HG03159 (cell line): ENCODE measurements around the gene HNRNPM.
"Not testable (repeated sequence)": the region's sequence is repeated elsewhere in the genome, so short reads cannot be mapped to it uniquely, and the experiment has no call there.

ENCODE experiments used
- ATAC-seq: cut with Tn5 transposase; IDR thresholded peaks from one replicate; pipeline ENCODE4 v1.9.1; 2021; ENCODE audit warnings: mild to moderate bottlenecking, moderate library complexity; ENCODE audit not compliant: unreplicated experiment

The HNRNPM gene

GRCh38 chr19:8506402-8506957 lies 61.7 kb downstream of the HNRNPM start:
- ATAC-seq, result no peak

DNA sequence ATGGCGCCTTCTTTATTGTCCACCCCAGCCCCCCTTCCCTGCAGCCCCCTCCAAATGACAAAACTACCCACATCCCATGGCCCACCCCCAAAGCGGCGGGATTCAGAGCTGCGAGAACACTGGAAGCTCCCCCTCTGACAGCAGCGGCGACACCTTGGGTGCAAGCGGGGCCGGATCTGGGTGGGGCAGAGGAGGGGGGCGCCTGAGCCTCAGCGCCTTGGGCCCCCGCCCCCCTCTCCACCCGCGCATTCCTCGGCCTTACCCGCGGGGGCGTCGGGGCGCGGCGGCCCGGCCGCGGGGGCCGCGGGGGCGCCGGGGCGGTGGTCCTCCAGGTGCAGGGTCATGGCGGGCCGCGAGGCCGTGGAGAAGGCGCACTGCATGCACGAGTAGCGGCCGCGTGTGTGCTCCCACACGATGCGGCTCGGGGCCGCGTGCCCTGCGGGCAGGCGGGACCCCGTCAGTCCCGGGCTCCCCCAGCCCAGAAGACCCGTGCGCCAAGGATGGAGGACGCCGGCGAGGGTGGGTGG lies 65.9 kb downstream of the HNRNPM start:
- no peak for ATAC-seq

DNA sequence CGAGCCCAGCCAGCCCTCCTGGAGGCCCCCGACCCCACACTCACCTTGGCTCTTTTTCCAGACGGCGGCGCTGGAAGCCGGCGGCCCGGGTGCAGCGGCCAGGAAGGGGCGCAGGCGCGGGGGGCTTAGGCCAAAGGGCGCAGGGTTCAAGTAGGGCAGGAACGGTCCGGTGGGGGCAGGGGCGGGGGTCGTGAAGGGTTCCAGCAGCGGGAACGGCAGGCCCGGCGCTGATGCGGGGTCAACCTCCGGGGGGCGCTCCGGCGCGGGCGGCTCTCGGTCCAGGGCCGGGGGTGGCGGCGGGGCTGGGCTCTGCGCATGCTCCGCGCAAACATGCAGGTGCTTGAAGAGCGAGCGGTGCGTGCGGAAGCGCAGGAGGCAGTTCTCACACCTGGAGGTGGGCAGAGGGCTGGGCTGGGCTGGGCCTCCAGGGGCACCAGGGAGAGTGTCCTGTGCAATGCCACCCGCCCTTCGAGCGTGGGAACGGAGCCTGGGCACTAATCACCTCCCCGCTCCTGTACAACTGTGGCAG lies 66.9 kb downstream of the HNRNPM start:
- ATAC-seq, result no peak

- no peak for ATAC-seq
These were observed 67.6 kb downstream of the HNRNPM start for GRCh38 chr19:8512115-8512967.

GRCh38 chr19:8513036-8513686 lies 68.4 kb downstream of the HNRNPM start:
- ATAC-seq, result no peak

DNA sequence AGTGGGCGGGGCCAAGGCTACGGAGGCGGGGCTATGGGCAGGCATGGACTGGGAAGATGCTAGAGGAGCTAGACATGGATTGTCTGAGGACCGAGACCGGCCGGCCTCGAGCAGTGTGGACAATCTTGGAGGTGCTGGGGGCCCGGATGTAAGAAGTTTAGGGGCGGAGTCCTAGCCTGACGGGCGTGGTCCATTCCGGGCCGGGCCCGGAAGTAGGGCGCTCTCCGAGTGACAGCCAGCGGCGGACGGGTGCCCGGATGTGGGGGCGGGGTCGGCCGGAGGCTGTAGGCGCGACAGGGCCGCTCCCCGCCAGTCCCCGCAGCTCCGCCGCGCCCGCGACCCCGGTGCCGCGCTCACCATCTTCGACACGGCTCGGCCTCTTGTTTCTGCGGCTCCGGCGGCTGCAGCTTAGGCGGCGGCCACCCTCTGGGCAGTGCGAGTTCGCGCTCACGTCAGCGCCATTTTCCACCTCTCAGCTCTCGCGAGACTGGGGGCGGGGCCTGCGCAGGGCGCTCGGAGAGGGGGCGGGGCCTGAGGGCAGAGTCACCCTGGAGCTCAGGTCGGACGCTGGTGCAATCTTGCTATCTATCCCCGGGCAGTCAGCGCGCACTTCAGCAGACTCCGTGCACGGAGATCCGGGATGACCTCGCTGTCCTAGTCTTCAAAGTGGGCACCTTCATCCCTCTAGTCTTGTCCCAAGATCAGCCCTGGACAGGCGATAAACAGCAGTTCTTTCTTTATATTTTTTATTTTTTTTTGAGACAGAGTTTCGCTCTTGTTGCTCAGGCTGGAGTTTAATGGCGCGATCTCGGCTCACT lies 69.1 kb downstream of the HNRNPM start, which contains the start of gene ZNF414:
Gene ZNF414 (minus strand): TSS at position 481 of the 818 bp plus-strand sequence. CDS start 121 bp downstream, at position 360.
- ATAC-seq, result peak; percentile 89

GRCh38 chr19:8514505-8515009 lies 69.8 kb downstream of the HNRNPM start:
- ATAC-seq, result not testable (repeated sequence)

DNA sequence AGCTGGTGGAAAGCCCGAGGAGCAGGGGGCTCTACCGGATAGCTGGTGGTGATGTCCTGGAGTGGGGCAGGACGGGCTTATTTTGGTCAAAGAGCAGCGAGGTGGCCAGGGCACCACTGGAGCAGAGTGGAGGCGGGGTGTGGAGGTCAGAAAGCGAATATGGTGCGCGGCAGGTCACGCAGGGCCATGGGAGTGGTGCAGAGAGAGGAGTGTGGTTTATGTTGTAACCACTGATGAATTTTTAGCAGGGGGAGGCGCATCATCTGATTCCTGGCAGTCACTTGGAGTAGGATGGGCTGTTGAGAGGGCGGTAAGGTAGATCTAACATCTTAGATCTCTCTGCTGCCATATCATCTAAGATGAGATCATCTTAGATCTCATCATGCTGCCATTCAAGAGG lies 70.5 kb downstream of the HNRNPM start:
- ATAC-seq, result no peak

- ATAC-seq, result no peak
These were observed 73.0 kb downstream of the HNRNPM start for GRCh38 chr19:8517551-8518442.

- ATAC-seq, result no peak
These were observed 73.8 kb downstream of the HNRNPM start for GRCh38 chr19:8518536-8518935.

DNA sequence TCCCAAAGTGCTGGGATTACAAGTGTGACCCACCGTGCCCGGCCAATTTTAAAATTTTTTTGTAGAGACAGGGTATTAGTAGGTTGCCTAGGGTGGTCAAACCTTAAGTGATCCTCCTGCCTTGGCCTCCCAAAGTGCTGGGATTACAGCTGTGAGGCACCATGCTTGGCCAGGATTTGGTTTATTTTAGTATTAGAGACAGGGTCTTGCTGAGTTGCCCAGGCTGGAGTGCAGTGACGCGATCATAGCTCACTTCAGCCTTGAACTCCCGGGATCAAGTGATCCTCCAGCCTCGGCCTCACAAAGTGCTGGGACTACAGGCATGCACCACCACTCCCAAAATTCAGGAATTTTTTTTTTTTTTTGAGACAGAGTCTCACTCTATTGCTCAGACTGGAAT lies 74.6 kb downstream of the HNRNPM start:
- ATAC-seq, result no peak

DNA sequence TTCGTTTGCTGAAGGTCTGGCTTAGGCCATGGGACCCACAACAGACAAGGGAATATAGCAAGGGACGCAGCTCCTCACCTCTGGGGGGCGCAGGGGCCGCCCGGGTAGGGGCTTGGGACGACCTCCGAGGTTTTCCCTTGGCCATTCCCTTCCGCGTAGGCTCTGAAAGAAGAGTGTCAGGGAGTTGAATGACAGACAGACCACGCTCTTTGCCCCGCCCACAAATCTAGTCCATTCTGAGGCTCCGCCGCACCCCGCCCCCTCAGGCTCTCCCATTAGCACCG lies 80.6 kb downstream of the HNRNPM start:
- no peak for ATAC-seq

- ATAC-seq, result no peak
These were observed 81.7 kb downstream of the HNRNPM start for GRCh38 chr19:8526345-8527091.

- no peak for ATAC-seq
These were observed 83.7 kb downstream of the HNRNPM start for GRCh38 chr19:8528500-8528899.

DNA sequence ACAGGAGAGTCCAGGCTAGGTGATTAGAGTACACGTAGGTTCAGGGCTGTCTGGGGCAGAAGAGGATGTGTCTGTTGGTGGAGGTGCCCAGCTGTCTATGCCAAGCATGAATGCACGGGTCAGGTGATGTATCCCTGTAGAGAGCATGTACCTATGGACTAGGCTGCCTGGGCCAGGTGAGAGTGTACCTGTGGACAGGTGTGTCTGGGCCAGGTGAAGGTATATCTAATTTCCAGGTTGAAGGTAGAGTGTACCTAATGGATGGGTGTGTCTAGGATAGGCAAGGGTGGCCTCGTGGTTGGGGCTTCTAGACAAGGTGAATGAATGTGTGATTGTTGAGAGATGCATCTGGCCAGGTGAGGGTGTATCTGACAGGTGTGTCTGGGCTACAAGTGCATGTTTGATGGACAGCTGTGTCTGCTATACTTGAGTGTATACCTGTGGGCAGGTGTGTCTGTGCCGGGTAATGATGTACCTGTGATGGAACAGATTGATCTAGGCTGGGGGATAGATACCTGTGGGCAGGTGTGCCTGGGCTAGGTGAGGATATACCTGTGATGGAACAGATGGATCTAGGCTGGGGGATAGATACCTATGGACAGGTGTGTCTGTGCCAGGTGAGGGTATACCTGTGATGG lies 84.7 kb downstream of the HNRNPM start:
- ATAC-seq, result no peak

GRCh38 chr19:8530061-8530679 lies 85.4 kb downstream of the HNRNPM start:
- no peak for ATAC-seq

DNA sequence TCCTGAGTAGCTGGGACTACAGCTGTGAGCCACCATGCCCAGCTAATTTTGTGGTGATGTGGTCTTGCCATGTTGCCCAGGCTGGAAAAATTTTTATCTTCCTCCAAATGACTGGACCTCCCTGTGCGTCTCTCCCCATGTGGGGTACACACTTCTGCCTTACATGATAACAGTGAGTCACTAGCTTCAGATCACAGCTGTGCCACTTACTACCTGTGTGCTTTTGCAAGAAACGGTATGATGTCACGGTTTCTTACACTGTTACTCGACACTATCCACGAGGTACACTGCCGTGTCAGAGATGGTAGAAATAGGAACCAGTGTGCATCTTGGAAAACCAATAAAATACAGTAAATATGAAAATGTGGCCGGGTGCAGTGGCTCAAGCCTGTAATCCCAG lies 86.7 kb downstream of the HNRNPM start:
- ATAC-seq, result no peak

- ATAC-seq, result no peak
These were observed 87.5 kb downstream of the HNRNPM start for GRCh38 chr19:8532225-8532624.
